Gastrocnemius medialis (tissue), 4 donors: Measurements from ENCODE around the gene ZNF747.

Experiments
- CTCF ChIP-seq, 5 experiments: fragments of 450-650 bp in 3 of 5; fragments of 200-600 bp in 2 of 5; sonication (generic) in 2 of 5; IDR thresholded peaks in 4 of 5; conservative IDR thresholded peaks in 1 of 5; 1 replicate in 4 of 5; 2 replicates in 1 of 5; pipeline ENCODE4 v1.5.1; 2016 to 2019; ENCODE audit warnings: antibody characterized with exemption in 5 of 5, mild to moderate bottlenecking in 3 of 5, moderate library complexity in 3 of 5
- POLR2A ChIP-seq, 2 donors: fragments of 450-650 bp; IDR thresholded peaks; one replicate each; pipeline ENCODE4 v1.6.1; 2017; ENCODE audit warnings: antibody characterized with exemption in 2 of 2, mild to moderate bottlenecking in 2 of 2, moderate library complexity in 2 of 2

GRCh38 chr16:30569281-30569680 is 34.6 kb upstream of the ZNF747 start:
- TF ChIP-seq CTCF (IDR thresholded peaks at IDR 0.05 in 4 of 5, conservative IDR thresholded peaks at IDR 0.05 in 1 of 5) (no peak), POLR2A (IDR thresholded peaks at IDR 0.05) (no peak)
